HepG2 (cell line): ENCODE data around the gene SLC22A31. TPM values are rescaled to one million over a fixed set of nuclear protein-coding genes. Genes with fewer than 3 reads are reported as not detected.

Source experiments
- BCL3 ChIP-seq: sonication (generic); formaldehyde crosslinking; IDR thresholded peaks from 2 replicates; pipeline ENCODE4 v1.5.1; 2020; ENCODE audit warnings: mild to moderate bottlenecking, missing genetic modification reagents, moderate library complexity
- FOSL2 ChIP-seq: sonication (generic); formaldehyde crosslinking; IDR thresholded peaks from 2 replicates; pipeline ENCODE4 v1.4.0; 2020; ENCODE audit warnings: missing genetic modification reagents
- MEF2D ChIP-seq: sonication (generic); formaldehyde crosslinking; IDR thresholded peaks from 2 replicates; pipeline ENCODE4 v1.5.1; 2020; ENCODE audit warnings: mild to moderate bottlenecking, missing genetic modification reagents
- MLXIP ChIP-seq: sonication (generic); formaldehyde crosslinking; IDR thresholded peaks from 2 replicates; pipeline ENCODE4 v1.9.0; 2021; ENCODE audit warnings: missing genetic modification reagents, borderline replicate concordance
- PREB ChIP-seq: sonication (generic); formaldehyde crosslinking; IDR thresholded peaks from 2 replicates; pipeline ENCODE4 v1.4.0; 2020; ENCODE audit warnings: missing genetic modification reagents
- PTBP1 ChIP-seq: fragments of 200-400 bp; formaldehyde crosslinking; IDR thresholded peaks from 2 replicates; pipeline ENCODE4 v1.6.1; 2018; ENCODE audit warnings: low read length, low read depth; ENCODE audit not compliant: poor library complexity, severe bottlenecking
- SMARCC2 ChIP-seq: fragments of 450-650 bp; IDR thresholded peaks from 2 replicates; pipeline ENCODE4 v1.6.1; 2017; ENCODE audit warnings: antibody characterized with exemption, mild to moderate bottlenecking
- SRSF9 ChIP-seq: fragments of 200-400 bp; formaldehyde crosslinking; IDR thresholded peaks from 2 replicates; pipeline ENCODE4 v1.6.1; 2018; ENCODE audit warnings: borderline replicate concordance, mild to moderate bottlenecking, low read depth, low read length; ENCODE audit not compliant: insufficient read depth, poor library complexity, severe bottlenecking
- ZNF142 ChIP-seq: sonication (generic); formaldehyde crosslinking; IDR thresholded peaks from 2 replicates; pipeline ENCODE4 v1.4.0; 2020; ENCODE audit warnings: missing genetic modification reagents
- ZNF260 ChIP-seq: sonication (generic); formaldehyde crosslinking; IDR thresholded peaks from 2 replicates; pipeline ENCODE4 v1.4.0; 2020; ENCODE audit warnings: missing genetic modification reagents, low read depth, mild to moderate bottlenecking, borderline replicate concordance
- ZNF496 ChIP-seq: sonication (generic); formaldehyde crosslinking; IDR thresholded peaks from 2 replicates; pipeline ENCODE4 v1.8.1; 2023; ENCODE audit warnings: mild to moderate bottlenecking, moderate library complexity, missing genetic modification reagents; ENCODE audit not compliant: insufficient replicate concordance
- ZNF879 ChIP-seq: sonication (generic); formaldehyde crosslinking; IDR thresholded peaks from 2 replicates; pipeline ENCODE4 v1.8.1; 2023; ENCODE audit warnings: missing genetic modification reagents
- ZXDC ChIP-seq: sonication (generic); formaldehyde crosslinking; IDR thresholded peaks from 2 replicates; pipeline ENCODE4 v1.5.0; 2020; ENCODE audit warnings: mild to moderate bottlenecking, missing genetic modification reagents
- polyA plus RNA-seq, 8 experiments: library from polyadenylated mRNA; depleted of rRNA in 3 of 8; stranded (reverse) in 7 of 8; unstranded in 1 of 8; fragments of >200 nt; fragmentation: Illumina TruSeq in 4 of 8; extraction: Trizol in 4 of 8; gene quantifications; 2 replicates each; pipeline versions ENCODE4 v1.2.1 to v1.2.3, GENCODE V29; 2011 to 2016; ENCODE audit warnings: low read depth in 4 of 8, missing spikeins in 1 of 8, mixed read lengths in 1 of 8; ENCODE audit not compliant: insufficient read depth in 1 of 8
- total RNA-seq, 5 experiments: library from RNA; depleted of rRNA; stranded (reverse); fragments of >200 nt; fragmentation: Illumina TruSeq; extraction: Trizol; gene quantifications; 2 replicates each; pipeline ENCODE4 v1.2.3, GENCODE V29; 2016; ENCODE audit warnings: low read depth in 1 of 5

SLC22A31 gene
- total and polyA plus RNA-seq, 2 of the 13 experiments (the other 11 are each of a cell fraction or from before 2014, with no cell fraction given), result 67.3 to 83.3 TPM

- TF ChIP-seq BCL3 (CRISPR knock-in tag) (peak; percentile 88), ZNF142 (CRISPR knock-in tag) (no peak; the same call in 1 of the 2 replicates), SMARCC2 (no peak), ZXDC (CRISPR knock-in tag) (no peak), MEF2D (no peak), FOSL2 (CRISPR knock-in tag) (peak; percentile 64), SRSF9 (no peak), ZNF260 (CRISPR knock-in tag) (no peak), ZNF879 (CRISPR knock-in tag) (no peak; the same call in 1 of the 2 replicates), ZNF496 (CRISPR knock-in tag) (no peak), PTBP1 (no peak), PREB (CRISPR knock-in tag) (no peak), MLXIP (CRISPR knock-in tag) (no peak)
These were observed 46.8 kb upstream of the SLC22A31 start (continued) for GRCh38 chr16:89246903-89247733.
